ENCODE measurements around the gene RTCB.

GRCh38 chr22:32396255-32396654, 15.8 kb downstream of the RTCB start:
- TF ChIP-seq CTCF (IDR thresholded peaks at IDR 0.05 in 8 of 11, conservative IDR thresholded peaks at IDR 0.05 in 3 of 11) (no peak), POLR2A (IDR thresholded peaks at IDR 0.05) (no peak)
